ENCODE data around the gene TGFBR2. TPM values are rescaled to one million over a fixed set of nuclear protein-coding genes. Genes with fewer than 3 reads are reported as not detected.

Gene TGFBR2
- total RNA-seq, 2 experiments from 2014 or later: 47.3 to 50.5 TPM

GRCh38 chr3:30728143-30728542, 121.7 kb downstream of the TGFBR2 start:
- H3K27ac Mint-ChIP-seq: no peak overlapping the region
- ATAC-seq (no peak), DNase-seq (no peak)
- CTCF ChIA-PET: no interaction called here
- H3K27me3 Mint-ChIP-seq: no peaks in the 10 kb centered on the region
- no peaks in the 10 kb centered on the region for H3K9me3 Mint-ChIP-seq (ENCODE audit: low read depth)
- H3K4me3 Mint-ChIP-seq: no peak overlapping the region
- H3K36me3 Mint-ChIP-seq: no peaks in the 10 kb centered on the region
- peaks cover 4% of the 10 kb centered on the region for H3K4me1 Mint-ChIP-seq

DNA sequence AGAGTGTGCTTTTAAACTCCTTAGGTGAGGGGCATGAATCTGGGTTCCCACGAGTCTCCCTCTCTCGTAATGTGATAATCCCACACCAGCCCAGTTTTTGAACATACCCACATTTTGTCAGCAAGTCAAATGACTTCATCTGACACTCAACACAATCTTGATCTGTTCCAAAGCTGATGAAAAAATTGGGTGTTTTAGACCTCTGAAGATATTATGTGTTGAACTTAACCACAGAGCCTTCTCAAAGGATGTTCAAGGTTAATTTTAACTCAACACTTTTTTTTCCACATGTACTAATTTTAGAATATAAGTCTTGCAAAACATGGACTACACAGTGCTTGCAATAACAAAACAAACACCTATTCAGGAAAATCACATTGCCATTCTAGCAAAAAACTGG, 123.1 kb downstream of the TGFBR2 start:
- no peak overlapping the region for H3K4me3 Mint-ChIP-seq
- CTCF ChIA-PET: no interaction called here
- no peaks in the 10 kb centered on the region for H3K27me3 Mint-ChIP-seq

GRCh38 chr3:30729936-30730335, 123.5 kb downstream of the TGFBR2 start:
- Mint-ChIP-seq H3K27ac (no peak overlapping the region), H3K4me3 (no peak overlapping the region), H3K36me3 (no peaks in the 10 kb centered on the region), H3K27me3 (no peaks in the 10 kb centered on the region), H3K9me3 (ENCODE audit: low read depth) (no peaks in the 10 kb centered on the region), H3K4me1 (peaks cover 13% of the 10 kb centered on the region)
- DNase-seq: no peak
- no peak for ATAC-seq
- CTCF ChIA-PET: interaction anchor here (0.9 kb wide), 1 partner anchor 37 kb away, joined by 3 read pairs; no protein-coding TSS in a partner anchor

More for the DNA sequence above, 123.1 kb downstream of the TGFBR2 start:
- H3K36me3 Mint-ChIP-seq: no peaks in the 10 kb centered on the region
- H3K9me3 Mint-ChIP-seq (ENCODE audit: low read depth): no peaks in the 10 kb centered on the region
- no peak overlapping the region for H3K27ac Mint-ChIP-seq
- H3K4me1 Mint-ChIP-seq: peaks cover 11% of the 10 kb centered on the region
- ATAC-seq (no peak), DNase-seq (no peak)

GRCh38 chr3:30730967-30731366, 124.6 kb downstream of the TGFBR2 start:
- DNase-seq (no peak), ATAC-seq (no peak)
- H3K9me3 Mint-ChIP-seq (ENCODE audit: low read depth): no peaks in the 10 kb centered on the region
- H3K27me3 Mint-ChIP-seq: no peaks in the 10 kb centered on the region
- H3K4me1 Mint-ChIP-seq: peaks cover 13% of the 10 kb centered on the region
- H3K4me3 Mint-ChIP-seq: no peak overlapping the region
- no peaks in the 10 kb centered on the region for H3K36me3 Mint-ChIP-seq
- CTCF ChIA-PET: interaction anchor here (0.8 kb wide), 1 partner anchor 13 kb away, joined by 3 read pairs; no protein-coding TSS in a partner anchor
- no peak overlapping the region for H3K27ac Mint-ChIP-seq

DNA sequence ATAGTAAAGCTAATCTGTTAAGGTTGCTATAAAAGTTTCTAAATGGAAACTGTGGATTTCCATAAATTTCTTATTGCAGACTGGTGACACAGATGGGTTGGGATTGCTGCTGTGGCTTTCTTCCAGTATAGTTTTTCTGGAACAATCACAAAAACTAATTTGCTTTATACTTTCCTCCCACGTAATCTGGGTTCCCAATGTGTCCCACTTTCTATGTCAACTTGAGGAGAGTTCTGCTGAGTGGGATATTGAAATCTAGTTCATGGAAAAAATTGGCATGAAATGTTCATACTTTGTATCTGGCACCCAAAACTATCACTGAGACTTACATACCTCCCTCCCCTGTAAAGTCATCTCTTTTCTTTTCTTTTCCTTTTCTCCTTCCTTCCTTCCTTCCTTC, 126.8 kb downstream of the TGFBR2 start:
- no peak for ATAC-seq
- CTCF ChIA-PET: interaction anchor here (1.2 kb wide), 1 partner anchor 18 kb away, joined by 3 read pairs; no protein-coding TSS in a partner anchor
- Mint-ChIP-seq H3K36me3 (no peaks in the 10 kb centered on the region), H3K4me3 (no peak overlapping the region), H3K4me1 (peaks cover 15% of the 10 kb centered on the region), H3K27me3 (no peaks in the 10 kb centered on the region), H3K9me3 (ENCODE audit: low read depth) (no peaks in the 10 kb centered on the region), H3K27ac (no peak overlapping the region)
- DNase-seq: no peak

DNA sequence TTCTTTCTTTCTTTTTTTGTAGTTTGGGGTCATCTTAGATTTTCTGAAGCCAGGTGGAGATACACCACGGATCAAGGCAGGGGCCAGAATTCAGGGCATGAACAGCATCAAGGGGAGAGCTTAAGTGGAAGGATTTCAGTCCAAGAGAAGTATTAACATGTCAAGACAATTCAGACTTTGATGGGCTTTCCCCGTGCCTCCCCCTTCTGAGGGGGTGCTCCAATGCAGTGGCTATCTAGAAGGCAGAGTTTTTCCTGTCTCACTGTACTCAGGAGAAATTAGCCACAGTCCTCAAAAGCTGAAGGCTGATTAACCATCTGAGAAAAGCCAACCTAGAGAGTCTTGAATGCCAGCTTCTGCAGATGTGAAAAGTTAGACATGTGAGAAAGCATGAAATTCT, 127.3 kb downstream of the TGFBR2 start:
- Mint-ChIP-seq H3K27ac (no peak overlapping the region), H3K9me3 (ENCODE audit: low read depth) (no peaks in the 10 kb centered on the region), H3K36me3 (no peaks in the 10 kb centered on the region), H3K4me3 (no peak overlapping the region), H3K27me3 (no peaks in the 10 kb centered on the region), H3K4me1 (peaks cover 18% of the 10 kb centered on the region)
- CTCF ChIA-PET: interaction anchor here (1.2 kb wide), 1 partner anchor 18 kb away, joined by 3 read pairs; no protein-coding TSS in a partner anchor
- DNase-seq: no peak
- no peak for ATAC-seq

DNA sequence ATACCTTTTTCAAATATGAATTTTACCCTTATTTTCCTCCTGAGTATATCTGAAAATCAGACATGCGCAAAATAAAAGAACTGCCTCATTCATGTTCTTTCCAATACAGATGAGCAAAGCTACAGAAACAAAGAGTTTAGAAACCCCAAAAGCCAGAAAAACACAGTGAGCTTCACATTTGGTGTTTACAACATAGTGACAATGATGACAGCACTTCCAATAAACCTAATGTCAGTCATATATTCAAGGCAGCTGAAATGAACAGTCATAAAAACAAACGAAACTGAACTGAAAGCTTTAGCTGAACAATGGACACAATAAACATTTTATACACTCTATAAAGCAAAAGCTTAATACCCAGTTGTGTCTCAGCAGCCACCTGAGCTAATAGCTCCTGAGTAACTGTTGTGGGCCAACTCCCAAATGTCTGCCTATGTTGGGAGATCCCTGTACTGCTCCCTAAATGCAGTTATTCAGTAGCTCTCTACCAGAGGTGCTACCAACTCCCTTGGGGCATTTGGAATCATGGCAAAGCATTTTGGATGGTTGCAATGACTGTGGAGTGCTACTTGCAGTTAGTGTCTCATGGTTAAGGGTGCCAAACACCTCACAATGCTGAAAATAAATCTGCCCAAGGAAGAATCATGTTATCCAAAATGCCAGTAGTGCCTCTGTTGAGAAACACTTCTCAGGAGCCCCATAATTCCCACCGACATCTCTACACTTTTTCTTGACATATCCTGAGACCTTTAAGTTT, 131.5 kb downstream of the TGFBR2 start:
- no peaks in the 10 kb centered on the region for H3K36me3 Mint-ChIP-seq
- H3K9me3 Mint-ChIP-seq (ENCODE audit: low read depth): no peaks in the 10 kb centered on the region
- no peak for ATAC-seq
- CTCF ChIA-PET: interaction anchor here (1.0 kb wide), 1 partner anchor 14 kb away, joined by 3 read pairs; no protein-coding TSS in a partner anchor
- no peak for DNase-seq
- H3K4me1 Mint-ChIP-seq: peaks cover 17% of the 10 kb centered on the region
- H3K4me3 Mint-ChIP-seq: no peak overlapping the region
- H3K27me3 Mint-ChIP-seq: no peaks in the 10 kb centered on the region
- no peak overlapping the region for H3K27ac Mint-ChIP-seq

GRCh38 chr3:30738605-30739004, 132.2 kb downstream of the TGFBR2 start:
- H3K4me3 Mint-ChIP-seq: no peak overlapping the region
- CTCF ChIA-PET: no interaction called here
- ATAC-seq: no peak
- H3K36me3 Mint-ChIP-seq: no peaks in the 10 kb centered on the region
- H3K4me1 Mint-ChIP-seq: peaks cover 22% of the 10 kb centered on the region
- DNase-seq: no peak
- H3K27ac Mint-ChIP-seq: no peak overlapping the region
- no peaks in the 10 kb centered on the region for H3K27me3 Mint-ChIP-seq
- H3K9me3 Mint-ChIP-seq (ENCODE audit: low read depth): no peaks in the 10 kb centered on the region

GRCh38 chr3:30741889-30742288, 135.5 kb downstream of the TGFBR2 start:
- H3K4me3 Mint-ChIP-seq: no peak overlapping the region
- peaks cover 21% of the 10 kb centered on the region for H3K4me1 Mint-ChIP-seq
- H3K27me3 Mint-ChIP-seq: no peaks in the 10 kb centered on the region
- no peaks in the 10 kb centered on the region for H3K9me3 Mint-ChIP-seq (ENCODE audit: low read depth)
- H3K36me3 Mint-ChIP-seq: no peaks in the 10 kb centered on the region
- ATAC-seq (no peak), DNase-seq (no peak)
- no peak overlapping the region for H3K27ac Mint-ChIP-seq
- CTCF ChIA-PET: interaction anchor here (1.0 to 2.0 kb wide), 3 partner anchors 10 to 48 kb away, joined by 3 to 9 read pairs (median 3); no protein-coding TSS in a partner anchor

- no peaks in the 10 kb centered on the region for H3K36me3 Mint-ChIP-seq
- H3K27me3 Mint-ChIP-seq: no peaks in the 10 kb centered on the region
- H3K4me1 Mint-ChIP-seq: peaks cover 21% of the 10 kb centered on the region
- H3K4me3 Mint-ChIP-seq: no peak overlapping the region
- H3K9me3 Mint-ChIP-seq (ENCODE audit: low read depth): no peaks in the 10 kb centered on the region
- DNase-seq: no peak
- peak; percentile 36 for ATAC-seq
- CTCF ChIA-PET: interaction anchor here (1.2 to 2.9 kb wide), 4 partner anchors 9 to 700 kb away, joined by 3 to 10 read pairs (median 6); no protein-coding TSS in a partner anchor
- H3K27ac Mint-ChIP-seq: peak overlapping the region; percentile 39
Measured at GRCh38 chr3:30742796-30743619, 136.6 kb downstream of the TGFBR2 start.
